ENCODE data around the gene EPHA8. TPM values are rescaled to one million over a fixed set of nuclear protein-coding genes. Genes with fewer than 3 reads are reported as not detected.

EPHA8 gene
- total and polyA plus RNA-seq, 2 of the 4 experiments (the other 2 are of a cell fraction) = not detected

GRCh38 chr1:22625262-22625925, 62.1 kb downstream of the EPHA8 start:
- TF ChIP-seq MAFK (IDR thresholded peaks at IDR 0.05; ENCODE audit: low read depth, low read length) (no peak), NFE2L2 (IDR thresholded peaks at IDR 0.05; ENCODE audit: low read depth, low read length) (no peak), USF2 (IDR thresholded peaks at IDR 0.05; ENCODE audit: low read depth, low read length) (no peak), CEBPB (IDR thresholded peaks at IDR 0.05; ENCODE audit: low read depth, low read length) (no peak), BHLHE40 (IDR thresholded peaks at IDR 0.05; ENCODE audit: low read depth, low read length) (no peak), CHD1 (IDR thresholded peaks at IDR 0.05; ENCODE audit: low read depth, low read length) (no peak), MXI1 (IDR thresholded peaks at IDR 0.05; ENCODE audit: borderline replicate concordance, low read depth, low read length) (no peak), POLR2A (IDR thresholded peaks at IDR 0.05; ENCODE audit: low read depth, low read length) (no peak), SMC3 (IDR thresholded peaks at IDR 0.05; ENCODE audit: low read depth, low read length) (no peak), RFX5 (IDR thresholded peaks at IDR 0.05; ENCODE audit: low read depth, low read length) (no peak)
- TF ChIP-seq, protein P1, sequence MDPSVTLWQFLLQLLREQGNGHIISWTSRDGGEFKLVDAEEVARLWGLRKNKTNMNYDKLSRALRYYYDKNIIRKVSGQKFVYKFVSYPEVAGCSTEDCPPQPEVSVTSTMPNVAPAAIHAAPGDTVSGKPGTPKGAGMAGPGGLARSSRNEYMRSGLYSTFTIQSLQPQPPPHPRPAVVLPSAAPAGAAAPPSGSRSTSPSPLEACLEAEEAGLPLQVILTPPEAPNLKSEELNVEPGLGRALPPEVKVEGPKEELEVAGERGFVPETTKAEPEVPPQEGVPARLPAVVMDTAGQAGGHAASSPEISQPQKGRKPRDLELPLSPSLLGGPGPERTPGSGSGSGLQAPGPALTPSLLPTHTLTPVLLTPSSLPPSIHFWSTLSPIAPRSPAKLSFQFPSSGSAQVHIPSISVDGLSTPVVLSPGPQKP (IDR thresholded peaks at IDR 0.05; ENCODE audit: borderline replicate concordance, low read depth, low read length) = no peak
- TF ChIP-seq, protein P2, sequence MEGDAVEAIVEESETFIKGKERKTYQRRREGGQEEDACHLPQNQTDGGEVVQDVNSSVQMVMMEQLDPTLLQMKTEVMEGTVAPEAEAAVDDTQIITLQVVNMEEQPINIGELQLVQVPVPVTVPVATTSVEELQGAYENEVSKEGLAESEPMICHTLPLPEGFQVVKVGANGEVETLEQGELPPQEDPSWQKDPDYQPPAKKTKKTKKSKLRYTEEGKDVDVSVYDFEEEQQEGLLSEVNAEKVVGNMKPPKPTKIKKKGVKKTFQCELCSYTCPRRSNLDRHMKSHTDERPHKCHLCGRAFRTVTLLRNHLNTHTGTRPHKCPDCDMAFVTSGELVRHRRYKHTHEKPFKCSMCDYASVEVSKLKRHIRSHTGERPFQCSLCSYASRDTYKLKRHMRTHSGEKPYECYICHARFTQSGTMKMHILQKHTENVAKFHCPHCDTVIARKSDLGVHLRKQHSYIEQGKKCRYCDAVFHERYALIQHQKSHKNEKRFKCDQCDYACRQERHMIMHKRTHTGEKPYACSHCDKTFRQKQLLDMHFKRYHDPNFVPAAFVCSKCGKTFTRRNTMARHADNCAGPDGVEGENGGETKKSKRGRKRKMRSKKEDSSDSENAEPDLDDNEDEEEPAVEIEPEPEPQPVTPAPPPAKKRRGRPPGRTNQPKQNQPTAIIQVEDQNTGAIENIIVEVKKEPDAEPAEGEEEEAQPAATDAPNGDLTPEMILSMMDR (conservative IDR thresholded peaks at IDR 0.05; ENCODE audit: low read depth, low read length) = no peak
- ChIA-PET CTCF (no interaction called here), POLR2A (ENCODE audit: unreplicated experiment) (no interaction called here)
- Histone ChIP-seq H3K27ac (ENCODE audit: insufficient read depth, low read length) (no peak overlapping the region), H3K79me1 (ENCODE audit: low read depth in 1 of 2, low read length in 2 of 2) (no peaks in the 10 kb centered on the region), H3K14ac (replicated peaks; ENCODE audit: low read depth, low read length) (no peak overlapping the region), H2BK20ac (ENCODE audit: low read depth, low read length) (no peak overlapping the region), H2AFZ (replicated peaks; ENCODE audit: low read length, poor library complexity) (no peak overlapping the region), H3K4ac (ENCODE audit: low read depth, low read length) (no peak overlapping the region), H3K9ac (ENCODE audit: low read depth, low read length) (no peak overlapping the region), H3K27me3 (ENCODE audit: control insufficient read depth, insufficient read depth, low read length) (peaks cover 58% of the 10 kb centered on the region), H2BK5ac (ENCODE audit: low read depth, low read length, poor library complexity, severe bottlenecking) (no peak overlapping the region), H4K20me1 (ENCODE audit: insufficient read depth, low read length) (peaks cover 3% of the 10 kb centered on the region; the same call in 1 of the 2 replicates), H2BK15ac (ENCODE audit: low read depth, low read length) (no peak overlapping the region), H3K9me3 (ENCODE audit: control insufficient read depth, insufficient read depth, low read length) (no peaks in the 10 kb centered on the region), H3K9me1 (ENCODE audit: insufficient read depth, low read length) (no peaks in the 10 kb centered on the region; the same call in 1 of the 2 replicates), H3K4me3 (ENCODE audit: insufficient read depth, low read depth, low read length) (no peak overlapping the region), H3K4me2 (ENCODE audit: low read depth, low read length) (no peak overlapping the region), H2AK9ac (replicated peaks; ENCODE audit: low read depth, low read length, poor library complexity) (no peak overlapping the region), H4K8ac (ENCODE audit: low read depth in 2 of 2, low read length in 2 of 2) (no peak overlapping the region), H4K91ac (ENCODE audit: insufficient read depth, low read depth, low read length) (no peak overlapping the region), H4K5ac (ENCODE audit: low read depth, low read length) (no peak overlapping the region), H3K23ac (ENCODE audit: low read depth, low read length) (no peak overlapping the region), H2BK120ac (ENCODE audit: low read depth, low read length) (no peak overlapping the region), H3K18ac (ENCODE audit: low read depth, low read length) (no peak overlapping the region), H3K36me3 (ENCODE audit: control insufficient read depth, insufficient read depth, low read length) (no peaks in the 10 kb centered on the region), H3K4me1 (ENCODE audit: control insufficient read depth, insufficient read depth, low read length) (no peaks in the 10 kb centered on the region), H2AK5ac (ENCODE audit: low read depth, low read length) (no peak overlapping the region), H3K56ac (ENCODE audit: extremely low read depth, insufficient read depth, low read length) (no peak overlapping the region; the same call in 1 of the 2 replicates)
- in situ Hi-C loops (cut with MboI; ENCODE audit: low sequenced_read_pairs) = no loop called here
- DNase-seq (no peak), ATAC-seq (ENCODE audit: low read depth) (peak; percentile 42; the same call in 1 of the 2 replicates)
- intact Hi-C loops (cut with micrococcal nuclease) = no loop called here
- dilution Hi-C loops (cut with HindIII; ENCODE audit: low sequenced_read_pairs, unreplicated experiment) = no loop called here
- 22% methylated on average over 3 of the region's 9 CpGs; no CpG with 5 or more reads in 1 of the 2 experiments for WGBS, 2 experiments (ENCODE audit: extremely low coverage in 2 of 2, insufficient read length in 1 of 2)
- no TSS peak for BruUV-seq (replicated peaks)
